IMR-90 (cell line): ENCODE measurements around the gene FNBP1. TPM values are rescaled to one million over a fixed set of nuclear protein-coding genes. Genes with fewer than 3 reads are reported as not detected.
A peak's percentile ranks its signal among the peaks of the same experiment; 100 is the strongest.

Experiments used
- NFE2L2 ChIP-seq: fragments of 150-350 bp; IDR thresholded peaks from 2 replicates; pipeline ENCODE4 v1.6.1; 2016; ENCODE audit warnings: low read depth, mild to moderate bottlenecking, low read length
- POLR2A ChIP-seq: IDR thresholded peaks from 2 replicates; pipeline ENCODE4 v1.6.1; 2012; ENCODE audit warnings: mild to moderate bottlenecking, low read depth, low read length
- microRNA-seq, 2 experiments: library from miRNA; stranded (forward) in 1 of 2; unstranded in 1 of 2; fragments of 10-50 nt in 1 of 2; fragments of <30 nt in 1 of 2; gene quantifications in 1 of 2; microRNA quantifications in 1 of 2; one replicate each; pipeline versions ENCODE3 to v1.1.0; 2013 to 2020; ENCODE audit not compliant: insufficient read depth in 1 of 2, insufficient read length in 1 of 2, unreplicated experiment in 1 of 2
- polyA plus RNA-seq, 3 experiments: library from polyadenylated mRNA; depleted of rRNA; stranded (reverse); fragments of >200 nt; gene quantifications; 2 replicates each; pipeline ENCODE4 v1.2.3, GENCODE V29; 2012; ENCODE audit warnings: low replicate concordance in 1 of 3
- small RNA-seq, 5 experiments: library from RNA; depleted of rRNA; stranded (forward); fragments of <200 nt; gene quantifications; one replicate each; pipeline ENCODE3, GENCODE V24; 2012
- total RNA-seq: library from RNA; depleted of rRNA; stranded (reverse); fragments of >200 nt; gene quantifications from 2 replicates; pipeline ENCODE4 v1.2.3, GENCODE V29; 2012; rRNA removed

The FNBP1 gene
- total and polyA plus RNA-seq, 2 of the 4 experiments (the other 2 are of a cell fraction) = 10.3 to 15.4 TPM

DNA sequence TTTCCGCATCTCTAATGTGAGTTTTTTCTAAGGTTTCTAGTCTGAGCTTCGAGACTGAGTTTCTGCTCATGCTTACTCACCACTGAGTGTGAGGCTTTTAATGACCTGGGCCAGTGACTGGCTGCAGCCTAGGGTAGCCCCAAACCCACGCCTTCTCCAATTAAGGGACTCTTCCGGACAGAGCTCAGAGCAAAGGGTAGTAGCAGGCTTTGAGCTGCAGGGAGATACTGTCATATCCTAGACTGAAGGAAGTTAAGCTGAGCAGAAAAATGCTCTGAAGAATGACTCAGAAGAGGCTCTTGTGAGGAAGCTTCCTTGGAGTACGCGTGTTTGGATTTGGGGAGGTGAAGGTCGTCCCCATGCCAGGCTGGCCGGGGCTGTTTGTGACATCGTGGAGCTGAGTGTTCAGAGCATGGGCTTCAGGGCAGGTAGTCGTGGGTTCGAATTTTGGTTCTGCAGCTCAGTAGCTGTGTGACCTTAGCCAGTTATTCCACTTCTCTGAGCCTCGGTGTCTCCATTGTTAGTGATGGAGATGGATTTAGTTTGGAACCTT, 204.2 kb downstream of the FNBP1 start (continued):
- TF ChIP-seq POLR2A (0 out of 2 replicates have a peak, but pooled peaks have one; percentile 27), NFE2L2 (no peak)

Small RNA genes within 50 kb of the gene (microRNA-seq; reads per million reads assigned to microRNA genes)
- gene MIR6855 = 1.0 to 1.1 reads per million in 2 experiments

Small RNA genes within 50 kb of the gene (small RNA-seq; reads per million reads assigned to genes)
- gene MIR6855 = 0 to 0.14 (median 0) reads per million in 5 experiments

Other genes with a start within 250 kb of the FNBP1 start
- gene TOR1B, start 240.0 kb downstream of the FNBP1 start, total RNA-seq = 15.6 and 16.4 TPM in 2 replicates
- gene TOR1B, start 240.0 kb downstream of the FNBP1 start, polyA plus RNA-seq (2012; rRNA removed) = 20.5 and 21.0 TPM in 2 replicates
- 27.1 and 34.4 TPM in 2 replicates for gene TOR1A, start 219.1 kb downstream of the FNBP1 start, total RNA-seq
- 67.5 and 74.2 TPM in 2 replicates for gene TOR1A, start 219.1 kb downstream of the FNBP1 start, polyA plus RNA-seq (2012; rRNA removed)
- gene C9orf78, start 207.9 kb downstream of the FNBP1 start, total RNA-seq = 29.8 and 57.5 TPM in 2 replicates
- gene C9orf78, start 207.9 kb downstream of the FNBP1 start, polyA plus RNA-seq (2012; rRNA removed) = 36.7 and 46.0 TPM in 2 replicates
- 3.8 and 4.4 TPM in 2 replicates for gene USP20, start 207.7 kb downstream of the FNBP1 start, total RNA-seq
- 21.6 and 26.4 TPM in 2 replicates for gene USP20, start 207.7 kb downstream of the FNBP1 start, polyA plus RNA-seq (2012; rRNA removed)
- gene GPR107, start 10.7 kb upstream of the FNBP1 start, total RNA-seq = 16.7 and 17.8 TPM in 2 replicates
- 20.2 and 21.6 TPM in 2 replicates for gene GPR107, start 10.7 kb upstream of the FNBP1 start, polyA plus RNA-seq (2012; rRNA removed)
- 35.8 and 41.0 TPM in 2 replicates for gene NCS1, start 129.2 kb upstream of the FNBP1 start, total RNA-seq
- gene NCS1, start 129.2 kb upstream of the FNBP1 start, polyA plus RNA-seq (2012; rRNA removed) = 60.5 and 68.9 TPM in 2 replicates
- not detected in 2 replicates for gene HMCN2, start 222.6 kb upstream of the FNBP1 start, total RNA-seq
- gene HMCN2, start 222.6 kb upstream of the FNBP1 start, polyA plus RNA-seq (2012; rRNA removed) = 0.02 and 0.03 TPM in 2 replicates